Activated gamma-delta T cell treated with Interleukin-2 at 50 U/mL for 16 hours (primary cell): ENCODE measurements around the gene AP3S2.
"Not testable (repeated sequence)": the region's sequence is repeated elsewhere in the genome, so short reads cannot be mapped to it uniquely, and the experiment has no call there.

Experiments
- DNase-seq: peaks from one replicate; pipeline ENCODE4 v3.0.0-alpha.2; 2020

Gene AP3S2

GRCh38 chr15:89863918-89864317 is 29.9 kb downstream of the AP3S2 start:
- DNase-seq, result no peak

DNA sequence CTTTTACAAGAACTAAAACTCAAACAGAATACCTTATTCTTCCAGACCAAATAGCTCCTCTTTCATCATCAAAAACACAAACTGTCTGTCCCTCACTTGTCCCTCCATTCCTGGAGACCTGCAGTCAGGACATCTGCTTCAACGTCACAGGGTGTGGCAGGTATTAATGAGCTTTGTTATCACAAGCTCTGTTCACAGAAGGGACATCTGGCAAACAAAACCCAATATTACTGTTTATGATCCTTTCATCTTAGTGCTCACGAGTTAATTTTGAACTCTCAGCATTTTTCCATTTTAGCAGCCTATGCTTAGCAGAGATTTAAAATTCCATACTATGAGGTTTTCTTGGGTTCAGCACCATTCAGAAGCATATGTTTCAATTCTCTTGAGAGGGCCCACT is 32.9 kb downstream of the AP3S2 start:
- DNase-seq, result no peak

DNA sequence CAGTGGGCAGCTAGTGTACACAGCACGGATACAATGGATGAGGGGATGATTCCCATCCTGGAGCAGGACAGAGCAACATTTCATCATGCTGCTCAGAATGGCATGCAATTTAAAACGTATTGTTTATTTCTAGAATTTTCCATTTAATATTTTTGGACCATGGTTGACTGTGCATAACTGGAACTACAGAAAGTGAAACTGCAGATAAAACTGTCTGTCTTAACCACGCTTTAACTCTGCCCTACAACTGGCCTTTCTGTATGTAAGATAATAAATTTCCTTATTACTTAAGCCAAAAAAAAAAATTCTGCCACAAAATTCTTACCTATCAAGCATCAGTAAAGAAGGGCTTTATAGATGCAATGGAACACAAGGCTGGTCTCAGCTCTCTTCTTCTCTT is 33.4 kb downstream of the AP3S2 start:
- DNase-seq, result no peak

DNA sequence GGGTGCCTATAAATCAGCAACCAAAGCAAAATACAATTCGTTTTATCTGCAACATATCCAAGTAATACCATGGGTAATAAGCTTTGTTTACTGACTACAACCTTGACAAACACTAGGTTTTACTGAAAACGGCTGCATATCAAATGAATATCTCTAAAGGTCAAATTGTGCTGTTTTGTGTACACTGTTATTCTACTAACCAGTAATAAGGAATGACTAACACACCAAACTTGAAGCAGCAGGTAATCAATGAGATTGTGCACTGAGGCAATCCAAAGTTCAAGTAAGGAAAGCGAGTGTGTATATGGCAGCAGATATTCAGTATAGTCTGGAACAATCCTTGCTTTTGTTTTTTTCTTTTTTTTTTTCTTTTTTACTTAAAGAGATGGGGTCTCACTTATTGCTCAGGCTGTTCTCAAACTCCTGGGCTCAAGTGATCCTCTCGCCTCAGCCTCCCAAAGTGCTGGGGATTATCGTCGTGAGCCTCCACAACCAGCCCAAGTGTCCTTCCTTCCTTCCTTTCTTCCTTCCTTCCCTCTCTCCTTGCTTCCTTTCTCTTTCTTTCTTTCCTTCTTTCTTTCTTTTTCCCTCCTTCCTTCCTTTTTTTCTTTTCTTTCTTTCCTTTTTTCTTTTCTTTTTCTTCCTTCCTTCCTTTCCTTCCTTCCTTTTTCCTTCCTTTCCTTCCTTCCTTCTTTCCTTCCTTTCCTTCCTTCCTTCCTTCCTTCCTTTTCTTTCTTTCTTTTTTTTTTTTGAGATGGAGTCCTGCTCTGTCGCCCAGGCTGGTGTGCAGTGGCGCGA is 34.9 kb downstream of the AP3S2 start:
- no peak for DNase-seq

DNA sequence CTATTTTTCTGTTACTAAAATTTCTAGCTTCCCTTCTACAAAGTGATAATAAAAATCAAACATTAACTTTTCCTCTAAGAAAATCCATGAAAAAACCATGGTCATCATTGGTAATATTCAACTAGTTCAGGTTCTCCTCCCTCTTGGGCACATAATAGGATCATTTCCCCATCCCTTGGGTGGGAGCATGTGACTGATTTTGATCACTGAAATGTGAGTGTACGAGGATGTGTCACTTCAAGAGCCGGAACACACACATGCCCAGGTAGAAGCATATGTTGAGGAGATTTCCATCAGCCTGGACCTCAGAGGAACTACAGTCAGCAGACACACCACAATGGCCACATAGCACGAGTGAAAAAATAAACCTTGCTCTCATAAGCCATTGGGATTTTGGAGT is 36.1 kb downstream of the AP3S2 start:
- no peak for DNase-seq

- DNase-seq, result no peak
Measured at GRCh38 chr15:89855948-89856347, 37.8 kb downstream of the AP3S2 start.

DNA sequence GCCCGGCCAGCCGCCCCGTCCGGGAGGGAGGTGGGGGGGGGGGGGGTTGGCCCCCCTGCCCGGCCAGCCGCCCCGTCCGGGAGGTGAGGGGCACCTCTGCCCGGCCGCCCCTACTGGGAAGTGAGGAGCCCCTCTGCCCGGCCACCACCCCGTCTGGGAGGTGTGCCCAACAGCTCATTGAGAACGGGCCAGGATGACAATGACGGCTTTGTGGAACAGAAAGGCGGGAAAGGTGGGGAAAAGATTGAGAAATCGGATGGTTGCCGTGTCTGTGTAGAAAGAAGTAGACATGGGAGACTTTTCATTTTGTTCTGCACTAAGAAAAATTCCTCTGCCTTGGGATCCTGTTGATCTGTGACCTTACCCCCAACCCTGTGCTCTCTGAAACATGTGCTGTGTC is 38.9 kb downstream of the AP3S2 start:
- DNase-seq, result not testable (repeated sequence)

GRCh38 chr15:89852342-89852995 is 41.3 kb downstream of the AP3S2 start:
- no peak for DNase-seq

DNA sequence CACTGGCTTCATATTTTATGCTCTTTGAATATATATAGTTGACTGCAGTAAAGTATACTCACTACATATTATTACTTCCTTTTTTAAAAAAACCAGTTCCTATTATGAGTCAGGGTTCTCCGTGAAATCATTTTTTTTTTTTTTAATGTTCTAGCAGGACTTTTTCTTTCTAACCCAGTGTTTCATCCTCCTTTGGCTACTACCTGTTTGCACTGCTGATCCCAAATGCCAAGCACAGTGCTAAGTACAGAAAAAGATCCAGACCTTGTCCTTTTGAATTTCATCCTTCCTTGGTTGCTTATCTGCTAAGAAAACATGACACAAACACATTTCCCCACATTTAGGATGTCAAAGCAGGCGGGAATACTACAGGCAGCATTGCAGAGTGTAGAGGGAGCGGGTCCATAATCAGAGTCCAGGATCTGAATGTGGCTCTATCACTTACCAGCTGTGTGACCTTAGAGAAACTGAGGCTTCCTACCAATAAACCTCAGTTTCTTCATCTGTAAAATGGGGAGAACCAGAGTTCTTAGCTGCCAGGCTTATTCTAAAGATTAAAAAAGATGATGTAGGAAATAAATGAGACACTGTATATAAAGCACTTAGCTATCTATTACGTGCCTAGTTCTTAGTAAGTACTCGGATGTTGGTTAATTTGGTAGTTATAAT is 42.0 kb downstream of the AP3S2 start:
- DNase-seq, result no peak

DNA sequence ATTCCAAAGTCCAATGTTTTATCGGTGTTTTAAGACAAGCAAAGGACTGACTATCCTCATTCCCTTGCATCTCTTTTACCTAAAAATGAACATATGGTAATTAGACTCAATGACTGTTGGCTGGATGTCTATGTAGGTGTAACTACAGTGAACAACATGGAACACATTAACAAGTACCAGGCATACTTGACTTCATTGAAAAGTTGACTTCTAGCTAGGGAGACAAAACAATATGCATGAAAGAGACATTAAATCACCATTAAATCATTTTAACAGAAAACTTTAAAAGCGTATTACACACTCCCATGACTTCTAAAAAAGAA is 44.9 kb downstream of the AP3S2 start:
- no peak for DNase-seq

DNA sequence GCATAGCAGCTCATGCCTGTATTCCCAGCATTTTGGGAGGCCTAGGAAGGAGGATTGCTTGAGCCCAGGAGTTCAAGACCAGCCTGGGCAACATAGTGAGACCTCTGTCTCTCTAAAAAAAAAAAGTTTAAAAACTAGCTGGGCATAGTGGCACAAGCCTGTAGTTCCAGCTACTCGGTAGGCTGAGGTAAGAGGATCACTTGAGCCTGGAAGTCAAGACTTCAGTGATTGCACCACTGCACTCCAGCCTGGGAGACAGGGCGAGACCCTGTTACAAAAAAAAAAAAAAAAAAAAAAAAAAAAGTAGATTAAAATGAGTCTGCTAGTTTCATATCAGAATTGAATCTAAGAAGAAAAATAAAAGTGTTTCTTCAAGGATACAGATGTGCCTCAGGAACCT is 46.7 kb downstream of the AP3S2 start:
- no peak for DNase-seq

DNA sequence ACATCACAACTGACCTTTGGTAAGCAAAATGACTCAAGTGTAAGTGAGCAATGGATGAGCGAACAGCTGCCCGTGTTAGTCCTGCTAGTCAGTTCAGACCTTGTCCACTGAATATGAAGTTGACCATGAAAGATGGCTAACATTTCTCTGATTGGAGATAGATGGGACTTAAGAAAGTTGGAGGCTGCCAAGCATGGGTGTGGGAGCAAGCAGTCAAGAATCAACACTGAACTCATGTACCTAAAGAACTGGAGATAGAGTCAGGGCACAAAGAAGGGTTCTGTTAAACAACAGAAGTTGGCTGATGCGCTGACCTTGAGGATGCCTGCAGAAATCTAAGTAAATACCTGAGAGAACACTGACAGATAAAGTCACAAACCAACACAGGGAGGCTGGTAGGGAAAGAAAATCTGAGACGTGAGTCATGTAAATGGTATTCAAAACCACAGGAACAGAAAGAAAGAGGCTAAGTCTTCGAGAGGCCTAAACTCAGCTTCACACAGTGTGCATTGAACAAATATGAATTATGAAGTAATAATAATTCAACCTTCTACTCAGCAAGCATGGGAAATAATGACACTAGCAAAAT is 48.4 kb downstream of the AP3S2 start:
- DNase-seq, result no peak

DNA sequence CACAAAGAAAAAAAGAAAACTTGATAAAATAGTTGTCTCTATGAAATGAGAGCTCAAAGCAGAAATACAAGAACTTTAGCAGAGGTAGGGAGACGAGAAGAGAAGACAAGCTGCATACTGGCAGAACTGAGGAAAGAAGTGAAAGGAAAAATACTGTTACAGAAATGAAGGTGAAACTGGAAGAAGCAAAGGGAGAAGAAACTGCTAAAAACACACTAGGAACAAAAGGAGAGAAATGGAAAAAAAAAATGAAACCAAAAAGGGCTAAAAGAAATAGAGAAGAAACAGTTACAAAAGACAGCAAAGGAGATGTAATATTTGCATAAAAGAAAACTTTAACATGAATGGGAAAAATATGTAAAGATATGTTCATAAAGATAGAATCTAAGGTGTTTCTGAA is 51.8 kb downstream of the AP3S2 start:
- DNase-seq, result no peak

DNA sequence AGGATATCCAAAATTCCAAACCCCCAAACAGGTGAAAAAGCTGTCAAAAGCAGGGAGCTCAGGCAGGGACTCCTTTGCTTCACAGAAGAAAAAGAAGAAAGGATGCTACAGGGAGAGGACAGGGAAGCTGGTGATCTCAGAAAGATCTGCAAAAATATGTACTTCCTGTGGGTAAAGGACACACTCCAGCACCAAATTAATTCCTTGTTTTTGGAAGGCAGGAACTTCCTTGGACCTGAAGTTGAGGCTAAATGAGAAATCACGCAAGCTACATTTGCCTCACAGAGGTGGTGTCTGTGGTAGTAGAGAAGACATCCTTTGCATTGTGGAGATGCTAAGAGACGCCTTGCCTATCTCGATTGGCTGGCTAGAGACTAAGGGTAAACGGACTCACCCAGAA is 52.5 kb downstream of the AP3S2 start:
- no peak for DNase-seq

GRCh38 chr15:89839167-89839810 is 54.5 kb downstream of the AP3S2 start:
- no peak for DNase-seq

DNA sequence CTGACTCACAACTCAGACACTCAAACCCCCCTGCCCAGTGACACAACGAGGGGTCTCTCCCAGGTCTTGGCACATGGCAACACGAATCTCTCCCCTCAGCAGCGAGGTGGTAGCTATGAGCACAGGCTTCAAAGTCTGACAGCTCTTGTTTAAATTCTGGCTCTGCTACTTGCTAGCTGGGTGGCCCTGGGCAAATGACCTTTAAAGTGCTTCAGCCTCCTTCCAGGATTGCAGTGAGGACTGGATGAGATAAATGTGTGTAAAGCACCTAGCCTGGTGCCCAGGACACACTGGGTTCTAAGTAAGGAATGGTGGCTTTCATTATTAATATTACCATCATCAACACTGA is 56.0 kb downstream of the AP3S2 start:
- no peak for DNase-seq

- DNase-seq, result no peak
Measured at GRCh38 chr15:89837134-89837829, 56.5 kb downstream of the AP3S2 start.

GRCh38 chr15:89836267-89837133 is 57.3 kb downstream of the AP3S2 start:
- no peak for DNase-seq

DNA sequence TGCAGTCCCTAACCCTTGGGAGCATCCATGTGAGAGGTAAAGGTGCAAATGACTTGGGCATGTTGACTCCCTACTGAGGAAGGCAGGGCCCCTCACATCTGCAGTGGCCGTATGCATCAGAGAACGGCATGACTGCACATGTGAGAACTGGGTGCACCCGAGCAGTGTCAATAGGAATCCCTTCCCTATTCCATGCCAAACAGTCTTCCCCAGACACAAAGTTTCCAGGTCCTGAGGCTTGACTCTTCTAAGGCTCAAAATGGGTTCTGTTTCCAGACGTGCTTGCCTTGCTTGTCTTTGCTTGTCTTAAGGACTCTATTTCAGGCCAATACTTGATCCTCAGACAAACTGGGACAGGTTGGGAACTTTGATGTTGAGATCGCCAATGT is 58.6 kb downstream of the AP3S2 start:
- DNase-seq, result no peak

GRCh38 chr15:89834465-89835175 is 59.2 kb downstream of the AP3S2 start:
- DNase-seq, result not testable (repeated sequence)

DNA sequence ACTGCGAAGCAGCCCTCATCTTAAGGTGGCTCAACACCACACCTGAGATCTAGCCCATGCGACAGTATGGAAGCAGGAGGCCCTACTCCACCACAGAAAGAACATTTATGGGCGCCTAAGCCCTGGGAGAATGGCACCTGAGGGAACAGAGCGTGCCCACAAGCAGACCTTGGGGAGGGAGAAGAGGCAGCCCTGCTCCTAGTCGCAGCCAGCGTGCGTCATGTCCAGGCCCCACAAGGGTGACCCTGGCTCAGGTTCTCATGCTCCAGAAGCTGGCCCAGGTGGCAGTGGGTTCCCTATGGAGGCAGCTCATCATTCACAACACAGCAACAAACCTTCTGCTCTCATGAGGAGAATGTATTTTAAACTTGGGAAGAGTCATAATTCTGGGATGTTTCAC is 59.8 kb downstream of the AP3S2 start:
- DNase-seq, result no peak
